ENCODE data around the gene SLC13A2. TPM values are rescaled to one million over a fixed set of nuclear protein-coding genes. Genes with fewer than 3 reads are reported as not detected.
A peak's percentile ranks its signal among the peaks of the same experiment; 100 is the strongest.
"Not testable (repeated sequence)": the region's sequence is repeated elsewhere in the genome, so short reads cannot be mapped to it uniquely, and the experiment has no call there.

SLC13A2 gene
- total RNA-seq, 6 donors from 2014 or later = 0.10 to 0.61 (median 0.14) TPM; not detected in 3

DNA sequence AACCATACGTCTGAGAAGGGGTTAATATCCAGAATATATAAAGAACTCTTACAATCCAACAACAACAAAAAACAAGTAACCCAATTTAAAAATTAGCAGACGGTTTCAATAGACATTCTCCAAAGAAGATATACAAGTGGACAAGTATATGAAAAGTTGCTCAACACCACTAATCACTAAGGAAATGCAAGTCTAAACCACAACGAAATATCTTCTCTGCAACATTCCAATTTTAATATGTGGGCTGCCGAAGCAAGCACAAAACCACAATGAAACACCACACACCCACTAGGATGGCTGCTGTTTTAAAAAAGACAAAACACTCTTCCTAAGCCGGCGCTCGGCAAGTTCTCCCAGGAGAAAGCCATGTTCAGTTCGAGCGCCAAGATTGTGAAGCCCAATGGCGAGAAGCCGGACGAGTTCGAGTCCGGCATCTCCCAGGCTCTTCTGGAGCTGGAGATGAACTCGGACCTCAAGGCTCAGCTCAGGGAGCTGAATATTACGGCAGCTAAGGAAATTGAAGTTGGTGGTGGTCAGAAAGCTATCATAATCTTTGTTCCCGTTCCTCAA, 5.9 kb upstream of the SLC13A2 start:
- Histone ChIP-seq H3K9me3 (no peaks in the 10 kb centered on the region), H3K4me3 (no peak overlapping the region), H3K27ac (no peak overlapping the region), H3K27me3 (no peaks in the 10 kb centered on the region), H3K36me3 (no peaks in the 10 kb centered on the region), H3K4me1 (peaks cover 6 to 19% (median 14%) of the 10 kb centered on the region in 4 donors)
- no peak for DNase-seq
- ATAC-seq (ENCODE audit: low FRiP score in 2 of 2) = peak in 1 of 2 donors; percentile 37
- TF ChIP-seq POLR2A (IDR thresholded peaks at IDR 0.05) = no peak
- TF ChIP-seq CTCF (IDR thresholded peaks at IDR 0.05) = no peak
- no peak for TF ChIP-seq POLR2AphosphoS5 (IDR thresholded peaks at IDR 0.05)
- TF ChIP-seq EP300 (IDR thresholded peaks at IDR 0.05) = no peak
- WGBS, 2 donors = 69 to 73% methylated on average over 17 of the region's 17 CpGs

DNA sequence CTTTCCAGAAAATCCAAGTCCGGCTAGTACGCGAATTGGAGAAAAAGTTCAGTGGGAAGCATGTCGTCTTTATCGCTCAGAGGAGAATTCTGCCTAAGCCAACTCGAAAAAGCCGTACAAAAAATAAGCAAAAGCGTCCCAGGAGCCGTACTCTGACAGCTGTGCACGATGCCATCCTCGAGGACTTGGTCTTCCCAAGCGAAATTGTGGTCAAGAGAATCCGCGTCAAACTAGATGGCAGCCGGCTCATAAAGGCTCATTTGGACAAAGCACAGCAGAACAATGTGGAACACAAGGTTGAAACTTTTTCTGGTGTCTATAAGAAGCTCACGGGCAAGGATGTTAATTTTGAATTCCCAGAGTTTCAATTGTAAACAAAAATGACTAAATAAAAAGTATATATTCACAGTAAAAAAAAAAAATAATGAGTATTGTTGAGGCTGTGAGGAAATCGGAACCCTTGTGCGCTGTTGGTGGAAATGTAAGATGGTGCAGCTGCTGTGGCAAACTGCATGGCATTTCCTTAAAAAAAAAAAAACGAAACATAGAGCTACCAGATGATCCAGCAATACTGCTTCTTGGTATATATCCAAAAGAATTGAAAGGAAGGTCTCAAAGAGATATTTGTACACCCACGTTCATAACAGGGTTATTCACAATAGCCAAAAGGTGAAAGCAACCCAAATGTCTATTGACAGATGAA, 5.3 kb upstream of the SLC13A2 start:
- H3K27ac ChIP-seq, DNase-seq: not testable (repeated sequence)

GRCh38 chr17:28468781-28469180, 4.7 kb upstream of the SLC13A2 start:
- H3K4me3 ChIP-seq = no peak overlapping the region
- peak overlapping the region in 1 of 4 donors; percentile 20 for H3K27ac ChIP-seq
- ATAC-seq (ENCODE audit: low FRiP score in 2 of 2) (no peak), DNase-seq (no peak)
- H3K36me3 ChIP-seq = no peaks in the 10 kb centered on the region
- peaks cover 6 to 19% (median 14%) of the 10 kb centered on the region in 4 donors for H3K4me1 ChIP-seq
- H3K9me3 ChIP-seq = no peaks in the 10 kb centered on the region
- no peak for TF ChIP-seq POLR2AphosphoS5 (IDR thresholded peaks at IDR 0.05)
- no peak for TF ChIP-seq CTCF (IDR thresholded peaks at IDR 0.05)
- TF ChIP-seq POLR2A (IDR thresholded peaks at IDR 0.05) = no peak
- no peak for TF ChIP-seq EP300 (IDR thresholded peaks at IDR 0.05)
- no peaks in the 10 kb centered on the region for H3K27me3 ChIP-seq

More for the DNA sequence above, 5.3 kb upstream of the SLC13A2 start:
- not testable (repeated sequence) for H3K27me3 ChIP-seq; H3K36me3 ChIP-seq; H3K4me3 ChIP-seq; ATAC-seq (ENCODE audit: low FRiP score in 2 of 2); H3K9me3 ChIP-seq
- peaks cover 6 to 19% (median 14%) of the 10 kb centered on the region in 4 donors for H3K4me1 ChIP-seq
- WGBS, 2 donors = 73% methylated on average over 20 of the region's 20 CpGs

DNA sequence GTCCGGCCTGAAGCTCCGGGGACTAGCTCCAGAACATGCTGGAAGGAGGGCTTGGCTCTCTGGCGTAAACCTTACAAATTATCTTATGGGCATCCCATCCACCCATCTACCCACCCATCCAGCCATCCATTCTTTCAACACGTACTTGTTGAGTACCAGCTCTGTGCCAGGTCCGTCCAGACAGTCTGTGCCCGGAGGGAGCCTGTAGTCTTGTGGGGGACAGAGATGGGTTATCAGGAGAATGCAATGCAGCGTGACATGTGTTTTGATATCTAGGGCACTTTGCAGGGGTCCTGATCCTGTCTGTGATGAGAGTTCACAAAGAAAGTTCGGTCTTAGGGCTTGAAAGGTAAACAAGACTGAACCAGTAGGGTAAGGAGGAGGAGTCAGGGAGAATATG, 4.1 kb upstream of the SLC13A2 start:
- Histone ChIP-seq H3K9me3 (no peaks in the 10 kb centered on the region), H3K4me1 (peaks cover 6 to 19% (median 14%) of the 10 kb centered on the region in 4 donors), H3K27me3 (no peaks in the 10 kb centered on the region), H3K4me3 (no peak overlapping the region), H3K27ac (peak overlapping the region in 1 of 4 donors; percentile 20), H3K36me3 (no peaks in the 10 kb centered on the region)
- TF ChIP-seq CTCF (IDR thresholded peaks at IDR 0.05) (no peak), POLR2AphosphoS5 (IDR thresholded peaks at IDR 0.05) (no peak), EP300 (IDR thresholded peaks at IDR 0.05) (no peak), POLR2A (IDR thresholded peaks at IDR 0.05) (no peak)
- no peak for DNase-seq
- 75 to 86% methylated on average over 8 of the region's 8 CpGs for WGBS, 2 donors
- no peak for ATAC-seq (ENCODE audit: low FRiP score in 2 of 2)

DNA sequence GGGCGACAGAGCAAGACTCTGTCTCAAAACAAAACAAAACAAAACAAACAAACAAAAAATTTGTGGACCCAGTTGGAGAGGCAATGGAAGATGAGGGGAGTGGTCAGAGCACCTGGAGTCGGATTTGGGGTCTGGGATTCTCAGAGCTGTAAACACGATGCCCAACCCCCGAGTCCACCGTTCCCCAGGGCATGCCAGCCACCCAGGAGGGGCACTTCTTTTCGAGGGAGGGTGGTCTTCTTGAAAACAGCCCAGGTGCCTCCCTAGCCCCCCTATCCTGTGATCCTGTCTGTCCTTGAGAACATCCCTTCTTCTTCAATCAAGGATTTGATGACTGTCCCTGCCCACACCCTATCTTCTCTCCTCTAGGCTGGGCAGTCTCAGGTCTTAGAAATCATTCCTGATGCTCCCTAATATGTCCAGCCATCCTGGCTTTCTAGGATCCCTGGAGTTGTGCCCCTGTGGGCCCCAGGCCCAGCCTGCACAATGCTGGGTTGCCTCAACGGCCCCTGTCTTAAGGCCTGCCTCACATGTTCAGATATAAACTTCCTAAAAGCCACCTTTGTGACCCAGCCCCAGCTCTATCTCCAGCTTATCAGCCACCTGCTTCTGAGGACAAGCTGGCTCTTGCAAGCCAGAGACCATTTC, 3.1 kb upstream of the SLC13A2 start:
- no peaks in the 10 kb centered on the region for H3K36me3 ChIP-seq
- H3K27me3 ChIP-seq = no peaks in the 10 kb centered on the region
- H3K4me3 ChIP-seq = no peak overlapping the region
- WGBS, 2 donors = 85 to 88% methylated on average over 7 of the region's 7 CpGs
- DNase-seq (no peak), ATAC-seq (ENCODE audit: low FRiP score in 2 of 2) (no peak)
- no peaks in the 10 kb centered on the region for H3K9me3 ChIP-seq
- peaks cover 6 to 19% (median 15%) of the 10 kb centered on the region in 4 donors for H3K4me1 ChIP-seq
- H3K27ac ChIP-seq = no peak overlapping the region
- no peak for TF ChIP-seq EP300 (IDR thresholded peaks at IDR 0.05)
- no peak for TF ChIP-seq POLR2AphosphoS5 (IDR thresholded peaks at IDR 0.05)
- no peak for TF ChIP-seq POLR2A (IDR thresholded peaks at IDR 0.05)
- TF ChIP-seq CTCF (IDR thresholded peaks at IDR 0.05) = no peak

Data from upper lobe of left lung (tissue), 6 donors.